WI38 (cell line): ENCODE results near the gene SLC9A1.

Experiments used
- H3K4me3 ChIP-seq: 2 replicates; pipeline ENCODE4 v1.5.1; 2011; ENCODE audit warnings: low read depth, mild to moderate bottlenecking, control low read depth, low read length
- TF ChIP-seq, protein P1 (sequence below): IDR thresholded peaks from 2 replicates; pipeline ENCODE4 v1.5.1; 2012; ENCODE audit warnings: low read depth, mild to moderate bottlenecking, control low read depth, low read length

Gene SLC9A1

GRCh38 chr1:27144920-27145661 is 9.8 kb downstream of the SLC9A1 start:
- TF ChIP-seq, protein P1, sequence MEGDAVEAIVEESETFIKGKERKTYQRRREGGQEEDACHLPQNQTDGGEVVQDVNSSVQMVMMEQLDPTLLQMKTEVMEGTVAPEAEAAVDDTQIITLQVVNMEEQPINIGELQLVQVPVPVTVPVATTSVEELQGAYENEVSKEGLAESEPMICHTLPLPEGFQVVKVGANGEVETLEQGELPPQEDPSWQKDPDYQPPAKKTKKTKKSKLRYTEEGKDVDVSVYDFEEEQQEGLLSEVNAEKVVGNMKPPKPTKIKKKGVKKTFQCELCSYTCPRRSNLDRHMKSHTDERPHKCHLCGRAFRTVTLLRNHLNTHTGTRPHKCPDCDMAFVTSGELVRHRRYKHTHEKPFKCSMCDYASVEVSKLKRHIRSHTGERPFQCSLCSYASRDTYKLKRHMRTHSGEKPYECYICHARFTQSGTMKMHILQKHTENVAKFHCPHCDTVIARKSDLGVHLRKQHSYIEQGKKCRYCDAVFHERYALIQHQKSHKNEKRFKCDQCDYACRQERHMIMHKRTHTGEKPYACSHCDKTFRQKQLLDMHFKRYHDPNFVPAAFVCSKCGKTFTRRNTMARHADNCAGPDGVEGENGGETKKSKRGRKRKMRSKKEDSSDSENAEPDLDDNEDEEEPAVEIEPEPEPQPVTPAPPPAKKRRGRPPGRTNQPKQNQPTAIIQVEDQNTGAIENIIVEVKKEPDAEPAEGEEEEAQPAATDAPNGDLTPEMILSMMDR, result no peak
- H3K4me3 ChIP-seq, result peak overlapping the region; percentile 8; the same call in 1 of the 2 replicates

GRCh38 chr1:27144049-27144748 is 10.7 kb downstream of the SLC9A1 start:
- H3K4me3 ChIP-seq, result no peak overlapping the region
- TF ChIP-seq, protein P1, result no peak

- TF ChIP-seq, protein P1, result no peak
- H3K4me3 ChIP-seq, result no peak overlapping the region
Measured at GRCh38 chr1:27143401-27143800, 11.5 kb downstream of the SLC9A1 start.

GRCh38 chr1:27142464-27142863 is 12.5 kb downstream of the SLC9A1 start:
- TF ChIP-seq, protein P1, result no peak
- no peak overlapping the region for H3K4me3 ChIP-seq

DNA sequence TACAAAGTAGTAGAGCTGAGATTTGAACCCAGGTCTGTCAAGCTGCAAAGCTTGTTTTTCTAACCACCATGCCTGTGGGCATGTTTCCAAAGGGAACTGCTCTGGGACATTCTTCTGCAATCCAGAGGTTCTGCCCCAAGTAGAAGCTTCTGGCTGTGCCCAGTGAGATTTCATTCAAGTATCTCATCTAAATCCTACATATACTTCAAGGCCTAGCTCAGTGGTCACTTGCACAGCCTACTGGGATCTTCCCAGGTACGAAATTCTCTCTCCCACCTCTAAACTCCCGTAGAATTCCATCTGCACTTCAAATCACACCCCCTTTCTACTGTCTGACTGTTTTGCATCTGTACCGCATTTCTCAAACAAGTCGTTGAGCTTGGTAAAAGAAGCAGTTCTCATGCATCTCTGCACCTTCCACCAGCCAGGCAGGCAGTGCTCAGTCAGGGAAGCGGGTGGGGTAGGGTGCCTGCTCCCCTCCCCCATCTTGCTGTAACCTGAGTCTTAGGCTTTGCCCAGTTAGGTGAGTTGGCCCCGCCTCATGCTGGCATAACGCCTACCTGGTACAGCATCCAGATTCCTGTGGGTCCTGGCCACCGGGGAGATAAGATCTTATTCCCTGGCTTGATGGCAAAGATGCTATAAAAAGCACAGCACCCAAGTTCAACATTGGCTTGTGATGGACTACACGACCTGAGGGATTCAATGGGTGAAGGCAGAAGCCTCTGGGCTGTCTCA is 13.5 kb downstream of the SLC9A1 start:
- TF ChIP-seq, protein P1, result no peak
- H3K4me3 ChIP-seq, result no peak overlapping the region

- no peak overlapping the region for H3K4me3 ChIP-seq
- TF ChIP-seq, protein P1, result no peak
Measured at GRCh38 chr1:27139980-27140379, 14.9 kb downstream of the SLC9A1 start.
